Heart right ventricle (tissue), 16 donors: ENCODE results near the gene OLFML1. TPM values are rescaled to one million over a fixed set of nuclear protein-coding genes. Genes with fewer than 3 reads are reported as not detected.

Experiments
- ATAC-seq, 8 donors: fragments of 200-7000 bp; cut with Tn5 transposase; one replicate each; pipeline ENCODE4 v1.9.1; 2020; ENCODE audit warnings: mild to moderate bottlenecking in 8 of 8, moderate library complexity in 8 of 8, moderate number of reproducible peaks in 1 of 8
- DNase-seq, 2 donors: peaks; one replicate each; pipeline ENCODE4 v3.0.0-alpha.2; 2020
- H3K27ac ChIP-seq, 10 donors: fragments of 200-600 bp; sonication (generic) in 2 of 10; one replicate each; pipeline versions ENCODE4 v1.5.0 to v1.8.0; 2020 to 2022; ENCODE audit warnings: mild to moderate bottlenecking in 3 of 10
- H3K27me3 ChIP-seq, 7 donors: fragments of 200-600 bp; one replicate each; pipeline ENCODE4 v1.8.0; 2021 to 2022; ENCODE audit warnings: mild to moderate bottlenecking in 2 of 7
- H3K36me3 ChIP-seq, 9 donors: fragments of 200-600 bp; sonication (generic) in 1 of 9; one replicate each; pipeline versions ENCODE4 v1.5.0 to v1.8.0; 2020 to 2022; ENCODE audit warnings: mild to moderate bottlenecking in 2 of 9
- H3K4me1 ChIP-seq, 9 donors: fragments of 200-600 bp; sonication (generic) in 1 of 9; one replicate each; pipeline versions ENCODE4 v1.5.0 to v1.8.0; 2020 to 2022; ENCODE audit warnings: mild to moderate bottlenecking in 4 of 9
- H3K4me3 ChIP-seq, 10 donors: fragments of 200-600 bp; sonication (generic) in 2 of 10; one replicate each; pipeline versions ENCODE4 v1.5.0 to v1.8.0; 2020 to 2022; ENCODE audit warnings: mild to moderate bottlenecking in 7 of 10, moderate library complexity in 2 of 10
- H3K9me3 ChIP-seq, 11 donors: fragments of 200-600 bp in 10 of 11; sonication (generic) in 2 of 11; one replicate each; pipeline versions ENCODE4 v1.5.0 to v1.8.0; 2013 to 2022; ENCODE audit warnings: mild to moderate bottlenecking in 2 of 11, control low read depth in 1 of 11, moderate library complexity in 1 of 11
- WGBS, 2 donors: extraction: QIAGEN DNeasy Blood & Tissue Kit; methylation state at CpG; one replicate each; pipeline ENCODE4 v1.1.7; 2013; ENCODE audit warnings: inconsistent platforms in 1 of 2; 5-methylcytosine and 5-hydroxymethylcytosine counted together
- intact Hi-C, 10 donors: fragments of 100-400 bp; cut with DNase I; formaldehyde crosslinking; loops; one replicate each; pipeline versions ENCODE4 v1.11.1 to v1.14.2; 2022
- polyA plus RNA-seq, 2 donors: library from polyadenylated mRNA; stranded (reverse); fragments of 200-250 nt; gene quantifications; one replicate each; pipeline ENCODE4 v1.2.3, GENCODE V29; 2013
- total RNA-seq, 10 donors: library from RNA; stranded (reverse); fragmentation: NEBNext Ultra II Directional in 3 of 10; extraction: Animal tissue kit (Norgen Biotek cat#: 25700) in 3 of 10; gene quantifications; one replicate each; pipeline versions ENCODE4 v1.2.1 to v1.2.4, GENCODE V29; 2021 to 2023
- TF ChIP-seq, protein P1 (sequence below), 9 donors: fragments of 200-600 bp; sonication (generic) in 2 of 9; IDR thresholded peaks; one replicate each; pipeline versions ENCODE4 v1.5.0 to v1.8.0; 2021 to 2022; ENCODE audit warnings: antibody characterized with exemption in 9 of 9, mild to moderate bottlenecking in 5 of 9, moderate library complexity in 1 of 9
- donor health status: Arrhythmogenic right ventricular cardiomyopathy.
- donor health status: ischemic (EF 13 %, LVEDD 7.1; RV severe dilation, severe dysfunction).
- donor health status: healthy with polysubstance abuse.
- donor health status: DM: no; HTN: yes; CAD: no.
- donor health status: DM: no; HTN: no; CAD: no.
- donor health status: ischemic (EF 25% LVEDD 6.9; RV normal size, moderate dysfunction).
- donor health status: ischemic (EF 25% LVEDD 5.7; RV mildly dilated, moderate dysfunction).
- donor health status: healthy.
- donor health status: DM: yes; HTN: yes; CAD: no.
- donor health status: Ischemic cardiomyopathy.
- donor health status: ischemic (EF 35%, LVEDD 5.7; RV mildly dilated, moderate dysfunction).
- donor health status: nonischemic (EF 11% LVEDD 7.7; RV severe dilation, severe dysfunction).
- donor health status: DM: yes; HTN: yes; CAD: no.
- donor health status: PGD.
- donor health status: ischemic (EF 29% LVEDD 5.4; RV normal size, mild dysfunction).
- donor health status: nonischemic (EF 23%, LVEDD 6.1; RV moderate dilation, normal function).

OLFML1 gene
- total and polyA plus RNA-seq, 12 donors, result 2.2 to 8.3 (median 5.0) TPM

DNA sequence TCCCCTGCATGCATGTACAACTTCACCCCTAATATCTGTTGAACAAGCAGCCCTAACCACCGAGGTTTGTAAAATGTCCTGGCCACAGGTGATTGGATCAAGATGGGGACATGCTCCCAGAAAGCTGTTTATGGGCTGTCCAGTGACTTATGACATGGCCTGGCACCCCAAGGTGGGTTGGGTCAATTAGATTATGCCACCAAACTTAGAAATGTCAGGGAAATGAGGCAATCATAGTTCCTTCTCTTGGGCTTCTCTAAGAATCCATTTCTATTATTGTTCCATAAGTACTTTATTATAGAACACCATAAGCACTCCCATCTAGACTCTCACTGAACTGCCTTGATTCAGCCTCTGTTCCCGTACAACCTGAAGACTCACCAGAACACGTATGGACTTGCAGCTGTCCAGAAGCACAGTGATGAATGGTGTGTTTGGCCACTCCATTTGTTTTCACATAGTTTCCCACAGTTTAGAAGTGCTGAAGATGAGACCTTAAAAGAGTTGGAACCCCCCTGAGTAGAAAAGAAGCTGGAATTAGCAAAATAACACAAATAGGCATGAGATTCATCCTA, 45.5 kb upstream of the OLFML1 start:
- TF ChIP-seq, protein P1, sequence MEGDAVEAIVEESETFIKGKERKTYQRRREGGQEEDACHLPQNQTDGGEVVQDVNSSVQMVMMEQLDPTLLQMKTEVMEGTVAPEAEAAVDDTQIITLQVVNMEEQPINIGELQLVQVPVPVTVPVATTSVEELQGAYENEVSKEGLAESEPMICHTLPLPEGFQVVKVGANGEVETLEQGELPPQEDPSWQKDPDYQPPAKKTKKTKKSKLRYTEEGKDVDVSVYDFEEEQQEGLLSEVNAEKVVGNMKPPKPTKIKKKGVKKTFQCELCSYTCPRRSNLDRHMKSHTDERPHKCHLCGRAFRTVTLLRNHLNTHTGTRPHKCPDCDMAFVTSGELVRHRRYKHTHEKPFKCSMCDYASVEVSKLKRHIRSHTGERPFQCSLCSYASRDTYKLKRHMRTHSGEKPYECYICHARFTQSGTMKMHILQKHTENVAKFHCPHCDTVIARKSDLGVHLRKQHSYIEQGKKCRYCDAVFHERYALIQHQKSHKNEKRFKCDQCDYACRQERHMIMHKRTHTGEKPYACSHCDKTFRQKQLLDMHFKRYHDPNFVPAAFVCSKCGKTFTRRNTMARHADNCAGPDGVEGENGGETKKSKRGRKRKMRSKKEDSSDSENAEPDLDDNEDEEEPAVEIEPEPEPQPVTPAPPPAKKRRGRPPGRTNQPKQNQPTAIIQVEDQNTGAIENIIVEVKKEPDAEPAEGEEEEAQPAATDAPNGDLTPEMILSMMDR (IDR thresholded peaks at IDR 0.05), result no peak
- Histone ChIP-seq H3K4me3 (no peak overlapping the region), H3K9me3 (no peaks in the 10 kb centered on the region), H3K27me3 (no peaks in the 10 kb centered on the region), H3K27ac (no peak overlapping the region), H3K36me3 (no peaks in the 10 kb centered on the region), H3K4me1 (peaks cover 0 to 28% (median 0%) of the 10 kb centered on the region in 9 donors)
- 91 to 94% methylated on average over 3 of the region's 3 CpGs for WGBS, 2 donors
- intact Hi-C loops, result loop anchor here in 7 of 10 donors (5.0 to 10.0 kb wide), 6 partner anchors 85 to 605 kb away; no protein-coding TSS in a partner anchor
- ATAC-seq (no peak), DNase-seq (no peak)

GRCh38 chr11:7442588-7443215, 42.6 kb upstream of the OLFML1 start:
- intact Hi-C loops, result loop anchor here in 7 of 10 donors (2.0 to 10.0 kb wide), 6 partner anchors 88 to 345 kb away; no protein-coding TSS in a partner anchor
- 34 to 37% methylated on average over 6 of the region's 6 CpGs for WGBS, 2 donors

DNA sequence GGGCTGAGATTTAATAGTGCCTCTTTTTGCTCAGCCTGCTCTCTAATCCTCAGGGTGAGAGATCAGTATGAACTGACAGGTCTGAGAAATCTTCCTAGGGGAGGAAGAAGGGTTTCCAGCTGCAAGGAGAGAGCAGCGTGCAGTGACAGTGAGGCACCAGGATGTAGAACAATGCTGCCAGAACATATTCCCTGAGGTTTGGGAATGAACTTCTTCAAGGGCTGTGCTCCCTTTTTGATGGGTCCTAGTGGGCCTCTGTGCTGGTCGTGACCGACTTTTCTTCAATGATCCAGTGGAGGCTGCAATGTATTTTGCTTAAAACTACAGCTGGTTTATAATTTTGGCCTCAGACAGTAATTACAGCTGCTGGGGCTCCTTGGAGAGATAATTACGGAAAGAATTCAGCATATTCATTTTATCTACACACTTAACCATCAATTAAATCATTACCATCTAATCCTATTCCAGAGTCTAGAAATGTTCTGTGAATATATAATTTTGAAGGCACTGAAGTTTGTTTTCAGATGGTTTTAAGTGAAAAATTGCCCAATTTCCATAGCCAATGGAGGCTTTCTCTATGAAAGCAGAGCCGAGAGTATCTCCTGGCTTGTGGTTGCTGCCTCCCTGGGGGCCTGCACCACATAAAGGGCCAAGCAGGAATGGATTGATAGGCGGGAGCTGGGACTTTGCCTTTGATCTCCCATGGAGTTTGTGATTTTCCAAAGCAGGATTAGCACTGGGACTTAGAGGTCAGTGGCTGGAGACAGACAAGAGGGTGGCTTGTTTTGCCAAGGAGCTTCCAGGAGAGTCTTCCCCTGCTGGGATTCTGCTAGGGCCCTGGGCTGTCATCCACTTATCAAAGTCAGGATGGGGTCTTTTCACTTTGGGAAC, 41.0 kb upstream of the OLFML1 start:
- peaks cover 0 to 16% (median 0%) of the 10 kb centered on the region in 9 donors for H3K4me1 ChIP-seq
- no peaks in the 10 kb centered on the region for H3K36me3 ChIP-seq
- no peak overlapping the region for H3K4me3 ChIP-seq
- TF ChIP-seq, protein P1 (IDR thresholded peaks at IDR 0.05), result no peak
- no peak for DNase-seq
- intact Hi-C loops, result loop anchor here in 7 of 10 donors (5.0 to 10.0 kb wide), 5 partner anchors 90 to 347 kb away; no protein-coding TSS in a partner anchor
- no peak overlapping the region for H3K27ac ChIP-seq
- H3K27me3 ChIP-seq, result no peaks in the 10 kb centered on the region
- H3K9me3 ChIP-seq, result no peaks in the 10 kb centered on the region
- peak in 1 of 8 donors; percentile 35 for ATAC-seq
- 58% methylated on average over 6 of the region's 6 CpGs for WGBS, 2 donors

More at GRCh38 chr11:7442588-7443215, 42.6 kb upstream of the OLFML1 start:
- Histone ChIP-seq H3K36me3 (no peaks in the 10 kb centered on the region), H3K4me3 (no peak overlapping the region), H3K27ac (no peak overlapping the region), H3K9me3 (no peaks in the 10 kb centered on the region), H3K27me3 (no peaks in the 10 kb centered on the region), H3K4me1 (peaks cover 0 to 16% (median 0%) of the 10 kb centered on the region in 9 donors)
- TF ChIP-seq, protein P1 (IDR thresholded peaks at IDR 0.05), result peak; percentile 73 to 92 (median 87)
- ATAC-seq (peak; percentile 63 to 84 (median 74)), DNase-seq (peak; percentile 67 to 70)

DNA sequence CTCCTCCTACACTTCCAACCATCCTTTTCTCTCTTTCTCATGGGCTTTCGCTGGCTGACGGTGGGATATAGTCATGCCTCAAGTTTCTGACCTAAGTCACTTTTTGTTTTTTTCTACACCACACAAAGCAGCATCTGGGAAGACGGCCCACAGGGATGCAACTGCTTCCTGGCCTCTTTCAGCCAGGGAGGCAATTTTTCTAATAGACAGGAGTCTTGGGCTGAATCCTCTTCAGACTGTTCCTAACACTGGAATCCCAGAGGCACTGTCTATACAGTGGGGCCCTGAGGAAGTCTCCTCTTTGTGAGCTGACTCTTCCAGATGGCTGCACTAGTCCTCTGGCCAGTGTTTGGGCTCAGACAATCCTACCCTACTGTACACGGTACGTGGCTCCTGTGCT, 39.7 kb upstream of the OLFML1 start:
- intact Hi-C loops, result loop anchor here in 3 of 10 donors (10.0 kb wide), 3 partner anchors 91 to 301 kb away; no protein-coding TSS in a partner anchor
- no peaks in the 10 kb centered on the region for H3K9me3 ChIP-seq
- no peak overlapping the region for H3K4me3 ChIP-seq
- no peak overlapping the region for H3K27ac ChIP-seq
- H3K36me3 ChIP-seq, result no peaks in the 10 kb centered on the region
- WGBS, 2 donors, result 71 to 79% methylated on average over 5 of the region's 5 CpGs
- TF ChIP-seq, protein P1 (IDR thresholded peaks at IDR 0.05), result no peak
- H3K4me1 ChIP-seq, result peaks cover 0 to 16% (median 0%) of the 10 kb centered on the region in 9 donors
- no peak for DNase-seq
- no peaks in the 10 kb centered on the region for H3K27me3 ChIP-seq
- peak in 2 of 8 donors; percentile 16 to 19 for ATAC-seq
